GM18858 (cell line): ENCODE measurements around the gene EYS.
"Not testable (repeated sequence)": the region's sequence is repeated elsewhere in the genome, so short reads cannot be mapped to it uniquely, and the experiment has no call there.

ENCODE experiments used
- ATAC-seq: cut with Tn5 transposase; IDR thresholded peaks from one replicate; pipeline ENCODE4 v1.9.1; 2021; ENCODE audit not compliant: unreplicated experiment

EYS gene

DNA sequence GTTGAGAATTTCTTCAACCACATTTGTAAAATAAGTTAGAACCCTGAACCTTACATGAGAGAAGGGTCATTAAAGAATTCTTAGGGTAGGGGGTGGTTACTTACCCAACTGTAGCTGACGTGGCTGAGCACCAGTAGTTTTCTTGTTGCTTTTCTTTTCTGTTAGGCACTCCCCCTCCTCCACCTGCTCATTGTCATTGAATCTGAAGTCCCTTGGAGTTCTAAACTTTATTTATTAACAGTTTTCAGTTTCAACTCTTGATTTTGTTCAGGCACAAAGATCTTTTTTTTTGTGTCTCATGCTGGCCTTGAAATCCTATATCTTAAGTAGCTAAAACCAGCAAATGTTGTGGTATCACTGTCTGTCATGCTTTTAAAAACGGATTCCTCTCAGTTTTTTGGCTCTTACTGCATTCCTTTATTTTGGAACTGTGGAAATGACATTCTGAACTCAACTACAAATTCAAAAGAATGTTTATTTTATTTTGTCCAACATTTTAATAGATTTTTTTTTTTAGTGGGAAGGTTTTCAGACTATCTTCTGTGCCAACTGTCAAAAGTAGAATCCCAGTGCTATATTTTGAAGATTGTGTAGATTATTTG is 1606.2 kb downstream of the EYS start:
- ATAC-seq, result no peak

DNA sequence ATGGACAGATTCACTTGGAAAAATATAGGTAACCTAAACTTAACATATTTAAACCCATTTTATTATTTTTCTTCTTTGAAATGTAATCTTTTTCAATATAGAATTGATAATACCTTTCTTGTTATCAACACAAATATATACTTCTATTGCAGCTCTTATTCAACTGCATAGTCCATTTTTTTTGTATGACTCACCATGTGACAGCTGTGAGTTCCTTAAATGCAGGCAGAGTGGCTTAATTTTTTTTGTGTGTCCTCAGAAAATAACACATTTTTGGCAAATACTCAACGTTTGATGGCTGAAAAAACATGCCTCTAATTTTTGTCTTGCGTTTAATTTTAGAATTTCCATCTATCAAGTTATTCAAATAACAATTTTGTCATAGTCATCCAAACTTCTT is 1616.7 kb downstream of the EYS start:
- no peak for ATAC-seq

DNA sequence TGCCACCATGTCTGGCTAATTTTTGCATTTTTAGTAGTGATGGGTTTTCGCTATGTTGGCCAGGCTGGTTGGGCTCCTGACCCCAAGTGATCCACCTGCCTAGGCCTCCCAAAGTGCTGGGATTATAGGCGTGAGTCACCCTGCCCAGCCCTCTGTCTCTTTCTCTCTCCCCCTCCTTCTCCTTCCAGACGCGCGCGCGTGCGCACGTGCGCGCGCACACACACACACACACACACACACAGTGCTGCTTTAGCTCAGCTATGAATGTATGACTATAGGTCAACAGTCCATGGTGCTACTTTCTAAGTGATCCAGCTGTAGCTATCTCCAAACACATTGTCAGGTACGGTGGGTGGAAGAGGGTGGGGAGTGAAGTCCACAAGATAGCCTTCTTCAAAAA is 1621.9 kb downstream of the EYS start:
- no peak for ATAC-seq

DNA sequence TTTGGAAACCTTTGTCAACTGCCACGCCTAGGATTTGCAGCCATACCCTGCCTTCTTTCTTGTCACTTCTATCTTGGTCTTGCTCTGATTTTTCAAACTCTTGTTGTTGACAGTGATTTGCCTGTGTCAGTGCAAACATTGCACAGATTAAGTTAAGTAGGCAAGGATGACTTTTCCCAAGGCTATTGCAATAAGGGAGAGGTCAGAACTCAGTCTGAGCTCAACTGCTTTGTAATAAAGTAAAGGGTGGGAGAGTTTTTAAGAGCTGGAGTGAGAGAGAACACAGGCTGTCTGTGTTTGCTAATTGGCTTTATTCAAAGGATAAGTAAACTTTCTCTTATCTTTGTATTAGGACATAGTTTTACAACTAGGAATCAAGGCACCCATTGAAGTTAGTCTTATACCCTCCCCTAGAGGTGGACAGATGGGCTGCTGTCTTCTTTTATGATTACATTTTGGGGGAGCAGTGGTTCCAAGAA is 1622.8 kb downstream of the EYS start:
- no peak for ATAC-seq

DNA sequence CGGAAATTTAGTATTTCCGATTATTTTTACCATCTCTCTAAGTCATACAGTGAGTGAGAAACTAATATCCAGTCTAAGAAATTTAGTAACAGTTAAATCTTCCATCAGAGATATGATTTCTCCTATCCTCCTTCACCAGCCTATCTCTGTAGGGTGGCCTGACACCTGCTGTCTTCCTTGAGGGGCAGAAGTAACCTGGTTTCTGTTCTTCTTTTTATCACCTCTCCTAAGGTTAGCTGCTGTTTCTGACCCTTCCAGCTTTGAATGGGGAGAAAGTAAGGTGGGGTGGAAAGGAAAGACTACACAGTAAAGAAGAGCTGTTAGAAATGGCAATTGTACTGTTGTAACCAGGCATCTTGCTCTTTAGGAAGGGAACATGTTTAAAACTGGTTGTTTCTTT is 1623.8 kb downstream of the EYS start:
- ATAC-seq, result peak; percentile 45

DNA sequence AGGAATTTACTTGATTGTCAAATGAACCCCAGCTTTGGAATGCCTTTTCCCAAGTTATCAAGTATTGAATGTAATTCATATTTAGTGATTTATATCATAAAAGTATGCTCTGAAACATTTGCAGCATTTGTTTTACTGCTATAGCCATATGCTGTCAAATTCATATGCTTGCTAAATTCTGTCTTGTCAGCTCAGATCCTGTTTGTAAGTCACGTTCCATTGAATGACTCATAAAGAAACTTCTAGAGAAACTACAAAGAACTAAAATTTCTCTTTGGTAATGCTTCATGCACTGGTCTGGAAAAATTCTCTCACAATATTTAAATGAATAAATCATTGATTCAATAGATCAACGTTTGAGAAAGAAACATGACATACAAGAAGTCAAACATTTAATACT is 1625.6 kb downstream of the EYS start:
- ATAC-seq, result no peak

DNA sequence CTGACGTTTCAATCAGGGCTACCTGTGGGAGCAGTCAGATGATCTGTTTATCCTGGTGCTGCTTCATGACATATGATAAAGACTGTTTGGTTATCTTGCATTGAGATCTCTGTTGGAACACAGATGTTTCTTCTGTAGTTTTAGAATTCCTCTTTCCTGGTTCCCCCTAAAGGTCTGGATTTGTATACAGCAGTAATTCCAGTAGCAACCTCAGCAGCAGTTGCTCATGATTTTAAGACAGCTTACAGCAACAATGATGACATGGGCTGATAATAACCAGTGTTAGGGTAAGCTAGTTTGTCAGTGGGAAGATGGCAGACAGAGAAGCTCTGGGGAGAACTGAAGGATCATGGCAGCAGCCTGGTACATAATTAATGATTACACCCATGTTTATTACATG is 1632.0 kb downstream of the EYS start:
- ATAC-seq, result no peak

DNA sequence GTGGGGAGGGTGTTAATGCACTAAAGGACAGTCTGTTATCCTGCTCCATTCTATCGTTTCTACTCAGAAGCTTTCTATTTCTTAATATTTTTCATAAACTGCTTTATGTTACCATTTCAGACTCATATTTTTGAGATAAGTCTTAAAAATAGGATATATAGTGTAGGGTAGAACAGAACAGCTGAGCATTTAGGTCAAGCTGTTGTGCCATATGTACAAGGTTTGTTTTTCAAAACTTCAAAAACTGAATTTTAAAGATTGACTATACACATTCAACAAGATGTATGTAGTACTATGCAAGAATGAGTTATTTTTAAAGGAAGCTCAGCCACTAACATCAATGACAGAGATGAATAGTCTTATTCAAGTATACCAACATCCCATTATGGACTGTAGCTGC is 1634.3 kb downstream of the EYS start:
- ATAC-seq, result no peak

DNA sequence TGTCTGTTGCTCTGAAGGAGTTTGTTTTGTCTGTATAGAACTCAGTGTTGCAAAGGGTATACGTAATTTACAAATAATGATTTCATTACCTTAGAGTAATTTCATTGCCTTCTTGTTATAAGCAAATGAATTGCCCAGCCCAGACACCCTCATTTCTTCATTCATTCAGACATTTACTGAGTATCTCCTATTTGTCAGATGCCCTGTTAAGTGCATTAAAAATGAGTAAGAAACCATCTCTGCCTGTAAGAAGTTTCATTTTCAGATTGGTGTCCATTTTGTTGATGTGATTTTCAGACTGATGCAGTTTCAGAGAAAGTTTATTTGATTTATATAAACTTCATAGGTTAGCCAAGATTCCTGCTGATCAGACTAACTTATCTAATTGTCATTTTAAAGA is 1642.1 kb downstream of the EYS start:
- no peak for ATAC-seq

DNA sequence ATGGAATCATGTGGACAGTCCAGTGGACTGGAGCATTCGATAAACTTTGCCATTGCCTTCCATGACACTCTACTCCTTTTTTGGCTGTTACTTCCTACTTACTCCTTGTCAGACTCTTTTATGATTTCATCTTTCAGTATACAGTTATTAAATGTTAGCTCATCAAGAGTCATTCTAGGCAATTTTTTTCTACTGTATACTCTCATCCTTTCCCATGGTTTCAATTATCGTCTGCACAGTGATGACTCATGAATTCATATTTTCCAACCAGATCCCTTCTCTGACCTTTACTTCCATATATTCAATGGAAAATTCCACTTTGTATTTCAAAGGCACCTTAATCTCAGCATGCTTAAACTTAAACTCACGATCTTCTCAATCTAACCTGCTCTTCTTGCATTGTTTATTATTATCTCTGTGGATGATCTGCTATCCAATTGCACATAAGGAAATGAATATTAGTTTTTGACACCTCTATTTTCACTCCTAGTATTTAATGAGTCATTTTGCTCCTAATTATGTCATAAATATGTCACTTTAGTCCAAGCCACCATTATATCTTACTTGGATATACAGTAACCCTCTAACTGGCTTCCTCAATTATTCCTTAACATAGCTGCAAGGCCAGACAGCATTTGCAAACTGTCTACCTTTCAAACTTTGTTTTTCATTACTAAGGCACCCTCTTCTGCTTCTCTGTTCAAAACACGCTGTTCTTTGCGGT is 1643.9 kb downstream of the EYS start:
- ATAC-seq, result no peak

DNA sequence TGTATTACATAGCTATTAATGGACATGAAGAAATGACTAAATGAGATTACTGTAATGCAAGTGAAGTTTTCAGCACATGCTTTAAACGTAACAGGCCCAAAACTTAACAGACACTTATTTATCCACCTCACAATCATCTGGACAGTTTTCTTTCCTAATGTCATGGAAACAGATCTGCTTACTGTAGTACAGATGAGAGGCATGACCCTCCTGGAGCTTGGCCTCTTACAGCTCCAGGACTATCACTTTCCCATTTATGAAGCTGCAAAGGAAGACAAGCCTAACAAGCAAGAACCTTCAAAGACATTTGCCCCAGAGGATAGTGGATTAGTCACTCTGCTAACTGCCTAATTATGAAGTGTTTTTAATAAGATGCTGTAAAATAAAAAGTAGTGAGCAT is 1652.2 kb downstream of the EYS start:
- no peak for ATAC-seq

DNA sequence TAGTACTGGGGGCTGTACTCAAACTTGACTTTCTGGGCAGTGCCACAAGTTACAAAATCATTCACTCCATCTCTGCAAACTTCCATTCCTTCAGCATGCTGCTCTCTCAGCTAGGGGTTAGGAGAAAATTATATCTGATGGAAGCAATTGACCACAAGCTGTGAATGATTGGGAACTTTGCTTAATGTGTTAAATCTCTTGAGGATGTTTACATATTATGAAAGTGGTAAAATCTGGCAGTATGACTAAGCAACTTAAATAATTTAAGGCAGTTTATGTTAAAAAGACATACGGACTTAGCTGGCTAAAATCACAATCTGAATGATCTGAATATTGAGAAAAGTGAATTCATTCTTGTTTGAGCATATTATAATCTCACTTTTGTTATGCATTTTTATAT is 1656.4 kb downstream of the EYS start:
- ATAC-seq, result no peak

DNA sequence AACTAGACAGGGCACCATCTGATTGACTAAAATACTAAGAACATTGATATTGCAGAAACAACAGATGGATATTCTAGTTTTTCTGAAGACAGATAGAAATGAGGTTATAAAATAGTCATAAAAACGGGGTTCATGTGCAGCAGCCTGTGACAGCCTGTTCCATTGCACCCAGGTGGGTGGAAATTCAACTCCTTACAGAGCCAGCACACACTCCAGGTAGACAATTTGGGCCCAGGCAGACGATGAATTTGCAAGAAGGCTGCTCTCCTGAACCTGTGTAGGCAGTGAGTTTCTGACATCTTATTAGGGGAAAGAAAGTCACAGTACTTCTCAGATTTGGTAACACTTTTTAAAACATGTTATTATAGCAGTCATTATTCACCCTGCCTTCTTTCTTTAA is 1657.3 kb downstream of the EYS start:
- no peak for ATAC-seq

DNA sequence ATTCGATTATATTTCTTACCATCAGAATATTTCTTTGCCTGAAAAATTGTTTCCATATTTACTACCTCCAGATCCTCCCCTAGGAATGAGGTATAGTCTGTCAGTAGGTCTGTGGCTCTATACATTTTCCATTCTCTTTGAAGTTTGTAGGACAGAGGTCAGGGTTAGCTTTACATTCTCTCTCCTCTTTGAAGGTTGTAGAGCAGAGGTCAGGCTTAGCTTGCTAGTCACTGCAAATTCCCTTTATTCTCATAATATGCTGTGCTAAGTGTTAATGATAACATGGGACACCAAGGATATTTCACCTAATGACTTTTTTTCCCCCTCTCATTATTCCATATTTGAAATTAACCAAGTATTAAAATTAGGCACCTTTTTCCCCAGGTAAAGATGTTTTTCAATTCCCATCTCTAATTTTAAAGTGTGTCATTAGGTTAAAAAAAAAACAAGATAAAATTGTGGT is 1660.2 kb downstream of the EYS start:
- ATAC-seq, result no peak

DNA sequence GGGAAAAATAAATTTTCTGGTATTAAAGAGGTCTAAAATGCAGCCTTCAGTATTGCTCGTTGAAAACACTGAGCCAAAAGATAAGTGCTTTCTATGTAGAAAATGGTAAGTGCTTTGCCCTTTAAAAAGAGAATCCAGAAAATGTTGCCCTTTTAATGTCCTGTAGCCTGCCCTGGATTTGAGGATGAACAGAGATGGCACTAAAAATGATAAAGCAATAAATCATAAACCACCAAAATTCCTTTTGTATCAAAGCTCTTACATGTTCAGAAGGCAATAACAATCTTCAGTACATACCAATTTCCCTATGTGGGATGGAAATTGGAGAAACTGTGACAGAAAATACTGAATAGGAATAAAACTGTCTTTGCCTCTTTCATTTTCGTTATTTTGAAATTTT is 1665.7 kb downstream of the EYS start:
- no peak for ATAC-seq

DNA sequence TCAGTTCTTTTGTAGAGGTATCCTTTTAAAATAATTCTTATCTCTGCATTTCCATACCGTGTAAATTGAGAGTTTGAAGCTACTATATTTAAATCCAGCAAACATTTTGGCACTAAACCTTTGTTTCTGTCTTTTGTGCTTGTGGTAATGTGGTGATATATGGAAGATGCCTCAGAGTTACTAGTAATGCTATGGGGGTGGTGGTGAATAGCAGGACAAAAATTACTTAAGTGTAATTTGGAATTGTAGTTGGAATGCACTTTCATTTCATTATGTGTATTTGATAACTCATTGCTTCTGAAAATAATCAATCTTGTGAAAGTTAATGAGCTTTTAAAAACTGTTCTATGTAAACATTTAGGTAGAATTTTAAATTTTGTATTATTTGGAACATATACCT is 1666.9 kb downstream of the EYS start:
- ATAC-seq, result no peak

DNA sequence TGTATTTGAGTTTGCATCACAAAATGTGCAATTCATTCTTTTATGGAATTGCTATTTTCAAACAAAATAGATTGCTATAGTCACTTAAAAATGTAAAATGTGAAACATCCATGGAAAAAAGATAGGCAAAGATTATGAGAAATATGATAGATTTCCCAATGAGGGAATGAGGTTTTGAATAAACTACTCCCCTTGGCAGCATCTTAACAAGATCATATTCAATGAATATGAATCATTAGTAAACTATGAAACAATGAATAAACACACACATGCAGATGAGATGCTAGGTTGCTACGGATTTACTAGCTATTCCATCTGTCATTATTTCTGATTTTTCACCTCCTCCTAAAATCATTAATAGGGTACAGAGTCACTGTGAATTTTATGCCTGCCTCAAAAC is 1669.6 kb downstream of the EYS start:
- no peak for ATAC-seq

DNA sequence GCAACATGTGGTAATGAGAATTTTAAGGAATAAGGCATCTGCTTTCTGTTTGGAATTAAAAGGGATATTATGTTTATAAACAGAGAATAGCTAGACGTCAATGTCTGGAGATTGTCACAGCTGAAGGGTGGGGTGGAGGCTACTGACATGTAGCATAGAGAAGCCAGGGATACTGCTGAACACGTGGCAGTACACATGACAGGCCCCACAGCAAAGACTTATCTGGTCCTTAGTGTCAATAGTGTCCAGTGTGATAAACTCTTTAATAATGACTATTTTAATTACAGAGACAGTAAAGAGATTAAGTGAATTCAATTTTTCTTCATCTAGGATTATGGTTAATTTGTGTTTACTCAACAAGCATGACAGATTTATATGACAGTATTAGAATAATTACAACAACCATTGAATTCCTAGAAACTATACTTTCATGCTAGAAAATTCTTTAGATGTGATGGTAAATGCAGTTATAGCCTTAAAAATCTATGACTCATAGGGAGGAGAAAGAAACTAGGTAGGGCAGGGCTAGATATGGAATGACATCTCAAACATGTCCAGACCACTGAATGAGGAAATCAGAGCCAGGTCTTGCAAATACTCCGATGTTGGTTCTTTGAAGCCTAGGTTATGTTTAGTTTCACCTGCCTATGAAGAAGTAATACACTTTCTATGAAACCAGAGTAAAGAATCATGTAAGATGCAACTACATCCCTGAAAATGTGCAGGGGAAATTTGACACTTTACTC is 1671.9 kb downstream of the EYS start:
- no peak for ATAC-seq

DNA sequence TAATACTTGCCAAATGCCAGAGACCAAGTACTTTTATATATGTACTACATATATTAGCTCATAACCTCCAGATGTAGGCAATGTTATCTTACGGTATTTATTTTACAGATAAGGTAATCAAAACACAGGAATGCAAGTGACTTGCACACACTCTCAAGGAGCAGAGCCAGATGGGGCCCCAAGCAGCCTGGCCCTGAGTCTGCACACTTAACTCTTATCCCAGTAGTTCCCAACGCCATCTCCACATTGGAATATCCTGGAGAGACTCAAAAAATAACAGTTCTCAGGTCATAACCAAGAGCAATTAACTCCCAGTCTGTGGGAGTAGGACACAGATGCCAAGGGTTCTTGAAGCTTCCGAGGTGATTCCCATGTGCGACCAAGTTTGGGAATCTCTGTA is 1672.7 kb downstream of the EYS start:
- no peak for ATAC-seq

DNA sequence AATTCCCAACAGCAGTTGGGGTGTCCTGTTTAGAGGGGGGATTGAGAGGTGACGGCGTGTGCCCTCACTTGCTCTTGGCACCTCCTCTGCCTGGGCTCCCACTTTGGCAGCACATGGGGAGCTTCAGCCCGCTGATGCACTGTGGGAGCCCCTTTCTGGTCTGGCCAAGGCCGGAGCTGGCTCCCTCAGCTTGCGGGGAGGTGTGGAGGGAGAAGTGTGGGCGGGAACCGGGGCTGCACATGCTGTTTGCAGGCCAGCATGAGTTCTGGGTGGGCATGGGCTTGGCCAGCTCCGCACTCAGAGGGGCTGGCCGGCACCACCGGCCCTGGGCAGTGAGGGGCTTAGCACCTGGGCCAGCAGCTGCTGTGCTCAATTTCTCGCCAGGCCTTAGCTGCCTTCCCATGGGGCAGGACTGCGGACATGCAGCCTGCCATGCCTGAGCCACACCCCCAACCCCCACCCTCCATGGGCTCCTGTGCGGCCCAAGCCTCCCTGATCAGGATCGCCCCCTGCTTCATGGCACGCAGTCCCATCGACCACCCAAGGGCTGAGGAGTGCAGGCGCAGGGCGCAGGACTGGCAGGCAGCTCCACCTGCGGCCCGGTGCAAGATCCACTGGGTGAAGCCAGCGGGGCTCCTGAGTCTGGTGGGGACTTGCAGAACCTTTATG is 1675.9 kb downstream of the EYS start:
- not testable (repeated sequence) for ATAC-seq

DNA sequence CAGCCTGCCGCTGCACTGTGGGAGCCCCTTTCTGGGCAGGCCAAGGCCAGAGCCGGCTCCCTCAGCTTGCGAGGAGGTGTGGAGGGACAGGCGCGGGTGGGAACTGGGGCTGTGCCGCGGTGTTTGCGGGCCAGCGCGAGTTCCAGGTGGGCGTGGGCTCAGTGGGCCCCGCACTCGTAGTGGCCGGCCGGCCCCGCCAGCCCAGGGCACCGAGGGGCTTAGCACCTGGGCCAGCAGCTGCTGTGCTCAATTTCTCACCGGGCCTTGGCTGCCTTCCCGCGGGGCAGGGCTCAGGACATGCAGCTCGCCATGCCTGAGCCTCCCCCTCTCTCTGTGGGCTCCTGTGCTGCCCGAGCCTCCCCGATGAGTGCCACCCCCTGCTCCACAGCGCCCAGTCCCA is 1683.3 kb downstream of the EYS start:
- ATAC-seq, result no peak

DNA sequence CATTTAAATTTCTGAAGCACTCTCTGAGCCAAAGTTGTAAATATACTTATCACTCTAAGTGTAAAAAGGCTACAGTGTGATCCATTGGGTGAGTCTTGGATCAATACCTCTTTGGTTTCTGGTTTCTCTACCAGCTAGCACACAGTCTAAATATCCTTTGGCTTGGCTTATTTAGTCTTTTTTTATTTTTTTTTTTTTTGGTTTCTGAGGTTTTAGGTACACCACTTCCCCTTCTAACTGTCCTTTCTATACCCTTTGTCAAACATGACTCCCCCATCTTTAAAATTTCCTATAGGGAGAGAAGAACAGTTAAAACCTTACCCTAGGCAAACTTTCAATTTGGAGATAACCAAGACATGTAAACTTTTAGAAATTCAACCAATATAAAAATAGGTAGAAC is 1692.4 kb downstream of the EYS start:
- ATAC-seq, result no peak
